ENCODE measurements around the gene TAF4.

Gene TAF4

DNA sequence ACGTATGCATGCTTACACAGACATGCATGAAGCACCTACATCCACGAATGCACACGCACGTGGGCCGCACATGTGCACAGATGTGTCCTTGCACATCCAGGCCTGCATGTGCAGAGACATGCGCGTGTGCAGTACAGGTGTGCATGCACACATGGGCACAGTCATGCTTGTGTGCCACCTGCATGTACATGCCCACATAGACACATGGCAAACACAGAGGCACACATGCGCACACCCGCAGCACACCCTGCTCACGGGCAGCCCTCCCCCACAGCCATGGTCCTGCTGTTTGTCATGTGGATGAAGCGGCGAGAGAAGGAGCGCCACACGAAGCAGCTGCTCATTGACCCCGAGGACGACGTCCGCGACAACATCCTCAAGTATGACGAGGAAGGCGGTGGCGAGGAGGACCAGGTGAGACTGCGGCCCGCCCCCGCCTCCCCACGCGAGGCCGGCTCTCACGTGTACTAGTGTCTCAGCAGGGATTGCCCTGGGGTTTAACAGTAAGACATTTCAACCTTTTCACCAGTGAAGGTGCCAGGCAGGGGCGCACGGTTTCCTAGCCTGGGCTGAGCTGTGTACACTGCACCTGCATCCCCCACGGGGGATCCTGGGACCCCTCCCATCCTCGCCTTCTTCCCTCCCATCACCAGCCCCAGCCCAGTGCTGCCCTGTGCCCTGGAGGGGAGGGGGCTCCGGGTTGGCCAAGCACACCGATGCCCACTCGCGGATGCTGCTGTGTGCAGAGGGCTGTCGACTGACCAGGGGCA is 132.8 kb downstream of the TAF4 start:
- H3K4me1 ChIP-seq (ENCODE audit: control insufficient read depth in 1 of 2, insufficient read depth in 1 of 2, low read depth in 1 of 2, low read length in 1 of 2), result no peaks in the 10 kb centered on the region
- H3K36me3 ChIP-seq, result no peaks in the 10 kb centered on the region
- TF ChIP-seq, protein P1, sequence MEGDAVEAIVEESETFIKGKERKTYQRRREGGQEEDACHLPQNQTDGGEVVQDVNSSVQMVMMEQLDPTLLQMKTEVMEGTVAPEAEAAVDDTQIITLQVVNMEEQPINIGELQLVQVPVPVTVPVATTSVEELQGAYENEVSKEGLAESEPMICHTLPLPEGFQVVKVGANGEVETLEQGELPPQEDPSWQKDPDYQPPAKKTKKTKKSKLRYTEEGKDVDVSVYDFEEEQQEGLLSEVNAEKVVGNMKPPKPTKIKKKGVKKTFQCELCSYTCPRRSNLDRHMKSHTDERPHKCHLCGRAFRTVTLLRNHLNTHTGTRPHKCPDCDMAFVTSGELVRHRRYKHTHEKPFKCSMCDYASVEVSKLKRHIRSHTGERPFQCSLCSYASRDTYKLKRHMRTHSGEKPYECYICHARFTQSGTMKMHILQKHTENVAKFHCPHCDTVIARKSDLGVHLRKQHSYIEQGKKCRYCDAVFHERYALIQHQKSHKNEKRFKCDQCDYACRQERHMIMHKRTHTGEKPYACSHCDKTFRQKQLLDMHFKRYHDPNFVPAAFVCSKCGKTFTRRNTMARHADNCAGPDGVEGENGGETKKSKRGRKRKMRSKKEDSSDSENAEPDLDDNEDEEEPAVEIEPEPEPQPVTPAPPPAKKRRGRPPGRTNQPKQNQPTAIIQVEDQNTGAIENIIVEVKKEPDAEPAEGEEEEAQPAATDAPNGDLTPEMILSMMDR (IDR thresholded peaks at IDR 0.05), result no peak
- no peaks in the 10 kb centered on the region for H3K27me3 ChIP-seq
- no peaks in the 10 kb centered on the region for H3K9me3 ChIP-seq
- no peak overlapping the region for H3K27ac ChIP-seq
- H3K4me3 ChIP-seq (ENCODE audit: low read depth in 1 of 2, low read length in 1 of 2), result no peak overlapping the region

DNA sequence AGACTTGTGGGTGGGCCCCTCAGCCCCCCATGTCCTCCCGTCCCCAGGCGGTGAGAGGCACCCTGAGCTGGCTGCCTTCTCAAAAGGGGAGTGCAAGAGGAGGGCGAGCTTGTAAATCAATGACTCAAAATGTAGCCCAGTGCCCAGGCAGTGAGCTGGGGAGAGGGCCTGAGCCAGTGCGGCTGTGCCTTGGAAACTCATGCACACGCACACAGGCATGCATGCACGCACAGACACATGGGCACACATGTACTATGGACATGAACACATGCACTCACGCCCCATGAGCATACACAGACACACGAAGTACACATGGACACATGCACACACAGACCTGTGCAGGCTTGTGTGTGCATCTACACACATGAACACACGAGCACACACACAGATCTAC is 133.5 kb downstream of the TAF4 start:
- H3K9me3 ChIP-seq, result no peaks in the 10 kb centered on the region
- TF ChIP-seq, protein P1 (IDR thresholded peaks at IDR 0.05), result no peak
- H3K36me3 ChIP-seq, result no peaks in the 10 kb centered on the region
- no peaks in the 10 kb centered on the region for H3K27me3 ChIP-seq
- no peak overlapping the region for H3K27ac ChIP-seq
- H3K4me1 ChIP-seq (ENCODE audit: control insufficient read depth in 1 of 2, insufficient read depth in 1 of 2, low read depth in 1 of 2, low read length in 1 of 2), result no peaks in the 10 kb centered on the region
- no peak overlapping the region for H3K4me3 ChIP-seq (ENCODE audit: low read depth in 1 of 2, low read length in 1 of 2)

DNA sequence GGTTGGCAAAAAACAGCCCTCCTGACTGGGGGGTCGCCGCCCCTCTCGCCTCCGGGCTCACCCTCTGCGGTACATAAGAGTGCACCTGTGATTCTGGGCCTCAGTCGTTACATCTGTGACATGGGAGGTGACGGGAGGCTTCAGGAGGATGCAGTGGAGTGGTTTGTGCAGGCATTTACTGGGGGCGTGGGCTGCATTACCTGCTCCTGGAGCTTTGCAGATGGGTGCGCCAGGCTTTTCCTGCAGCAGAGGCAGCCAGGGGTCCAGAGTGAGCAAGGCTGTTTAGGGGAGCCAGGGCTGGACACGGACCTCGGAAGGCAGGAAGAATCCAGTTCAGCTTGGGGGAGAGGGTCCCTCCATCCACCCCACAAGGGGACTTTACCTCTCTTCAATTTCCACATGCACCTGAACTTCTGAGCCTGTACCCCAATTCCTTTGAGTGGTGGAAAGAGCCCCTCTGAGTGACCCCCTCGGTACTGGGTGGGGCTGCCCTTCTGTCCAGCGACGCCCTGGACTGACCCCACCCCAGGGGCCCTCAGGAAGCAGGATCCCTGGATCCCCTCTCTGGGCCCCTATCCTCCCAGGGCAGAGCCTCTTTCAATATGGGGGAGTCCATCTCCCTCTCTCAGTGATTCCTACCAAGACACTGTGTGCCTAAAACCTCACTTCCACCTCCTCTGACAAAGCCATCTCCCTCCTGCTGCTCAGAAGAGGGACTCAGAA is 134.0 kb downstream of the TAF4 start:
- TF ChIP-seq, protein P1 (IDR thresholded peaks at IDR 0.05), result no peak
- Histone ChIP-seq H3K9me3 (no peaks in the 10 kb centered on the region), H3K27ac (no peak overlapping the region), H3K27me3 (no peaks in the 10 kb centered on the region), H3K36me3 (no peaks in the 10 kb centered on the region), H3K4me1 (ENCODE audit: control insufficient read depth in 1 of 2, insufficient read depth in 1 of 2, low read depth in 1 of 2, low read length in 1 of 2) (no peaks in the 10 kb centered on the region), H3K4me3 (ENCODE audit: low read depth in 1 of 2, low read length in 1 of 2) (no peak overlapping the region)

DNA sequence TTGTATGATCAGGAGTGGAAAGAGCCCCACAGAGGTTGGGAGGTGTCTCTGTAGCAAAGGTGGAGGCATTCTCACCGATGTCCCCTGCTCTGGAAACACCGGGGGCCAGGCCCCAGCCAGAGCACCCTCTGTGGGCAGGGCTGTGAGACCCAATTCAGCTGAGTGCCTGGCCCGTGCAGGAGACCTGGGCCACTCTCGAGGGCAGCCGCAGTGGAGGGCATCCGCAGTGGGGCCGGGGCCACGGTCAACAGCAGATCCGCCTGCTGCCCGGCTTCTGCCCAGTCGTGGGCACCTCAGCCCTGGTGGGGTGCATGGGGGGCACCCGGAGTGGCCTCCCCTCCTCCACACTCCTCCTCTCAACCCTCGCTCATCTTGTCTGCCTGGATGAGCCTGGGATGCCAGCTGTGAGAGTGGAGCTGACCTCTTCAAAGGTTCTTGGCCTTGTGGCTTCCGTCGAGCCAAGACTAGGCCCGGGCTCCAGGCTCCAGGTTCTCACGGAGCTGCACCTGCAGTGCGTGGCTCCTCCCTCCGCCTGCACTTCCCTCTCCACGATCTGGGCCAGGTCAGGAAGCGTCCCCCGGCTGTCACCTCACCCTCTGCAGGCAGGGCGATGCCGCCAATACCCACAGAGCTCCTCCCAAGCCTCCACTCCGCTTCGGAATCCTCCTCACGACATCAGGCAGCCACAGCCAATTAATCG is 134.8 kb downstream of the TAF4 start:
- H3K4me1 ChIP-seq (ENCODE audit: control insufficient read depth in 1 of 2, insufficient read depth in 1 of 2, low read depth in 1 of 2, low read length in 1 of 2), result no peaks in the 10 kb centered on the region
- no peaks in the 10 kb centered on the region for H3K27me3 ChIP-seq
- TF ChIP-seq, protein P1 (IDR thresholded peaks at IDR 0.05), result no peak
- H3K4me3 ChIP-seq (ENCODE audit: low read depth in 1 of 2, low read length in 1 of 2), result no peak overlapping the region
- H3K27ac ChIP-seq, result no peak overlapping the region
- no peaks in the 10 kb centered on the region for H3K36me3 ChIP-seq
- H3K9me3 ChIP-seq, result no peaks in the 10 kb centered on the region

DNA sequence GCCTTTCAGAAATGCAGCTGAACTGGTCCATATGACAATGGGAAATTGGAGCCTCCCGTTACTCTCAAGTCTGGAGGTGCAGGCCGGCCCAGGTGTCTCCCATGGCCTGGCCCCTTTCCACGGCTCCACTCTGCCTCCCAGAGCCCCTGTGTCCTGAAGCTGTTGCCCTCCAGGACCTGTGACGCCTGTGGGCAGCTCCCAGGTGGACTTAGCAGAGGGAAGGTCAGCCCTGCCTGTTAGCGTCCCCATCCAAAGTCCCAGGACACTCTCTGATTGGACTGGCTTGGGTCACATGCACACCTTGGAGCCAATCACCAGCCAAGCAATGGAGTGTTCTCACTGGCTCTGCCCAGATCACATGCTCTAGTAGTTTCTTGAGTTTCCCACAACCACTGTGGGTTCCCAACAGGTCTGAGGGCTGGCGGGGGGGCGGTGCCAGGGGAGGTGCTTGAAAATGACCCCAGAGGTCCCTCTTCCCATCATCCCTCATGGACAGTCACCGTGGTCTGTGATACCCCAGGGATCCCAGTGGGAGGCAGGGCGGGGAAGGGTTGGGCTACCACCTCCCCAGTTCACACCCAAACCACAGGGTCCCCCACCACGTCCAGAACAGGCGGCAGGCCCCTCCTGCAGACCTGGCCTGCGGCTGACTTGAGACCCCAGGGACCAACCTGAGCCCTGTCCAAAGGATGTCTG is 135.6 kb downstream of the TAF4 start:
- no peaks in the 10 kb centered on the region for H3K4me1 ChIP-seq (ENCODE audit: control insufficient read depth in 1 of 2, insufficient read depth in 1 of 2, low read depth in 1 of 2, low read length in 1 of 2)
- no peaks in the 10 kb centered on the region for H3K27me3 ChIP-seq
- no peaks in the 10 kb centered on the region for H3K36me3 ChIP-seq
- TF ChIP-seq, protein P1 (IDR thresholded peaks at IDR 0.05), result no peak
- H3K4me3 ChIP-seq (ENCODE audit: low read depth in 1 of 2, low read length in 1 of 2), result no peak overlapping the region
- no peak overlapping the region for H3K27ac ChIP-seq
- H3K9me3 ChIP-seq, result no peaks in the 10 kb centered on the region

All from neutrophil (primary cell).